ENCODE measurements around the gene WWP2. TPM values are rescaled to one million over a fixed set of nuclear protein-coding genes. Genes with fewer than 3 reads are reported as not detected.
A peak's percentile ranks its signal among the peaks of the same experiment; 100 is the strongest.

The WWP2 gene
- total and polyA plus RNA-seq, 2 experiments from 2014 or later = 19.9 to 23.1 TPM

- H4K20me1 ChIP-seq (ENCODE audit: insufficient read depth, poor library complexity, severe bottlenecking) = no peaks in the 10 kb centered on the region
- H2AFZ ChIP-seq = no peak overlapping the region
- H3K9me2 ChIP-seq (replicated peaks; ENCODE audit: insufficient read depth) = no peaks in the 10 kb centered on the region
- H3K27ac ChIP-seq = peak overlapping the region; percentile 23
- 43% methylated on average over 8 of the region's 8 CpGs for WGBS (ENCODE audit: low lambda C conversion rate, missing lambda C conversion rate)
- H3K36me3 ChIP-seq (replicated peaks; ENCODE audit: insufficient read depth, low read depth) = no peaks in the 10 kb centered on the region
- H3K27me3 ChIP-seq = no peaks in the 10 kb centered on the region
- H3K4me2 ChIP-seq = no peak overlapping the region
- no peaks in the 10 kb centered on the region for H3K79me2 ChIP-seq
- H3K4me1 ChIP-seq (ENCODE audit: insufficient read depth) = no peaks in the 10 kb centered on the region
- H3K9me3 ChIP-seq (ENCODE audit: low read depth) = no peaks in the 10 kb centered on the region
- TF ChIP-seq EZH2 (IDR thresholded peaks at IDR 0.05; ENCODE audit: borderline replicate concordance) = no peak
- TF ChIP-seq EZH2phosphoT487 (IDR thresholded peaks at IDR 0.05; ENCODE audit: low read depth, severe bottlenecking, unreplicated experiment) = no peak
- peak; percentile 21 for TF ChIP-seq CTCF (IDR thresholded peaks at IDR 0.05; ENCODE audit: poor library complexity)
- no peak overlapping the region for H3K4me3 ChIP-seq
- peak; percentile 59 for DNase-seq (ENCODE audit: low spot score)
Observed at GRCh38 chr16:69848637-69849545, 86.8 kb downstream of the WWP2 start.

- peaks cover 2% of the 10 kb centered on the region for H3K79me2 ChIP-seq
- H3K36me3 ChIP-seq (replicated peaks; ENCODE audit: insufficient read depth, low read depth) = no peaks in the 10 kb centered on the region
- no peak overlapping the region for H2AFZ ChIP-seq
- WGBS (ENCODE audit: low lambda C conversion rate, missing lambda C conversion rate) = 88% methylated on average over 13 of the region's 13 CpGs
- no peaks in the 10 kb centered on the region for H3K4me1 ChIP-seq (ENCODE audit: insufficient read depth)
- H3K4me3 ChIP-seq = no peak overlapping the region
- no peak overlapping the region for H3K27ac ChIP-seq
- no peak overlapping the region for H3K4me2 ChIP-seq
- no peaks in the 10 kb centered on the region for H3K9me2 ChIP-seq (replicated peaks; ENCODE audit: insufficient read depth)
- no peak for DNase-seq (ENCODE audit: low spot score)
- no peaks in the 10 kb centered on the region for H3K9me3 ChIP-seq (ENCODE audit: low read depth)
- H4K20me1 ChIP-seq (ENCODE audit: insufficient read depth, poor library complexity, severe bottlenecking) = no peaks in the 10 kb centered on the region
- no peaks in the 10 kb centered on the region for H3K27me3 ChIP-seq
- TF ChIP-seq CTCF (IDR thresholded peaks at IDR 0.05; ENCODE audit: poor library complexity) (no peak), EZH2 (IDR thresholded peaks at IDR 0.05; ENCODE audit: borderline replicate concordance) (no peak), EZH2phosphoT487 (IDR thresholded peaks at IDR 0.05; ENCODE audit: low read depth, severe bottlenecking, unreplicated experiment) (no peak)
Observed at GRCh38 chr16:69851491-69852240, 89.5 kb downstream of the WWP2 start.

GRCh38 chr16:69852815-69853214 lies 90.7 kb downstream of the WWP2 start:
- 85% methylated on average over 4 of the region's 4 CpGs for WGBS (ENCODE audit: low lambda C conversion rate, missing lambda C conversion rate)
- Histone ChIP-seq H4K20me1 (ENCODE audit: insufficient read depth, poor library complexity, severe bottlenecking) (no peaks in the 10 kb centered on the region), H2AFZ (no peak overlapping the region), H3K4me1 (ENCODE audit: insufficient read depth) (no peaks in the 10 kb centered on the region), H3K36me3 (replicated peaks; ENCODE audit: insufficient read depth, low read depth) (no peaks in the 10 kb centered on the region), H3K9me3 (ENCODE audit: low read depth) (no peaks in the 10 kb centered on the region), H3K4me2 (no peak overlapping the region), H3K4me3 (no peak overlapping the region), H3K27me3 (no peaks in the 10 kb centered on the region), H3K27ac (no peak overlapping the region), H3K9me2 (replicated peaks; ENCODE audit: insufficient read depth) (no peaks in the 10 kb centered on the region), H3K79me2 (peaks cover 2% of the 10 kb centered on the region)
- DNase-seq (ENCODE audit: low spot score) = no peak
- no peak for TF ChIP-seq EZH2 (IDR thresholded peaks at IDR 0.05; ENCODE audit: borderline replicate concordance)
- TF ChIP-seq EZH2phosphoT487 (IDR thresholded peaks at IDR 0.05; ENCODE audit: low read depth, severe bottlenecking, unreplicated experiment) = no peak
- no peak for TF ChIP-seq CTCF (IDR thresholded peaks at IDR 0.05; ENCODE audit: poor library complexity)
